Astrocyte (in vitro differentiated cells and primary cell): ENCODE data around the gene CATSPERB. TPM values are rescaled to one million over a fixed set of nuclear protein-coding genes. Genes with fewer than 3 reads are reported as not detected.

ENCODE experiments used
- DNase-seq: peaks from one replicate; pipeline ENCODE4 v3.0.0-alpha.2; 2010; ENCODE audit warnings: low read depth
- FAIRE-seq: peaks from 2 replicates; lab custom pipeline; 2011; peaks lifted over from hg19 to GRCh38; lab: Jason Lieb, UNC
- H2AFZ ChIP-seq: 2 replicates; pipeline ENCODE4 v1.6.0; 2012; ENCODE audit warnings: low read depth, low read length, inconsistent platforms
- H3K27ac ChIP-seq: 2 replicates; pipeline ENCODE4 v1.5.1; 2011; ENCODE audit warnings: low read depth, low read length, inconsistent platforms
- H3K27me3 ChIP-seq: 2 replicates; pipeline ENCODE4 v1.6.0; 2011; ENCODE audit warnings: low read length, inconsistent platforms; ENCODE audit not compliant: insufficient read depth
- H3K36me3 ChIP-seq: 2 replicates; pipeline ENCODE4 v1.5.1; 2011; ENCODE audit warnings: low read length, inconsistent platforms; ENCODE audit not compliant: insufficient read depth
- H3K4me1 ChIP-seq: 2 replicates; pipeline ENCODE4 v1.5.1; 2011; ENCODE audit warnings: low read length, inconsistent platforms; ENCODE audit not compliant: insufficient read depth
- H3K4me2 ChIP-seq: 2 replicates; pipeline ENCODE4 v1.6.0; 2012; ENCODE audit warnings: low read length, inconsistent platforms
- H3K4me3 ChIP-seq: 2 replicates; pipeline ENCODE4 v1.5.1; 2011; ENCODE audit warnings: low read depth, mild to moderate bottlenecking, low read length, inconsistent platforms; ENCODE audit not compliant: insufficient read depth
- H3K79me2 ChIP-seq: 2 replicates; pipeline ENCODE4 v1.6.0; 2012; ENCODE audit warnings: mild to moderate bottlenecking, low read length, inconsistent platforms; ENCODE audit not compliant: insufficient read depth
- H3K9ac ChIP-seq: 2 replicates; pipeline ENCODE4 v1.6.0; 2012; ENCODE audit warnings: mild to moderate bottlenecking, low read length, inconsistent platforms
- H3K9me3 ChIP-seq: 2 replicates; pipeline ENCODE4 v1.5.1; 2012; ENCODE audit warnings: low read depth, mild to moderate bottlenecking, low read length, inconsistent platforms; ENCODE audit not compliant: insufficient read depth
- H4K20me1 ChIP-seq: 2 replicates; pipeline ENCODE4 v1.6.0; 2012; ENCODE audit warnings: low read length, inconsistent platforms; ENCODE audit not compliant: insufficient read depth
- H3K27ac Mint-ChIP-seq: one replicate; pipeline ENCODE4 v1.8.0; 2021; ENCODE audit warnings: mild to moderate bottlenecking, mixed read lengths; ENCODE audit not compliant: unreplicated experiment
- H3K27me3 Mint-ChIP-seq: one replicate; pipeline ENCODE4 v1.8.0; 2021; ENCODE audit warnings: low read depth, mixed read lengths; ENCODE audit not compliant: unreplicated experiment
- H3K36me3 Mint-ChIP-seq: one replicate; pipeline ENCODE4 v1.8.0; 2021; ENCODE audit warnings: low read depth, mixed read lengths; ENCODE audit not compliant: unreplicated experiment
- H3K4me1 Mint-ChIP-seq: one replicate; pipeline ENCODE4 v1.8.0; 2021; ENCODE audit warnings: low read depth, mixed read lengths; ENCODE audit not compliant: unreplicated experiment
- H3K4me3 Mint-ChIP-seq: one replicate; pipeline ENCODE4 v1.8.0; 2021; ENCODE audit warnings: mild to moderate bottlenecking, moderate library complexity, mixed read lengths; ENCODE audit not compliant: unreplicated experiment
- H3K9me3 Mint-ChIP-seq: one replicate; pipeline ENCODE4 v1.8.0; 2021; ENCODE audit warnings: mild to moderate bottlenecking, mixed read lengths; ENCODE audit not compliant: unreplicated experiment
- EZH2 ChIP-seq: IDR thresholded peaks from 2 replicates; pipeline ENCODE4 v1.6.1; 2012; ENCODE audit warnings: mild to moderate bottlenecking, low read length, inconsistent platforms; ENCODE audit not compliant: insufficient read depth
- total RNA-seq: library from RNA; stranded (reverse); gene quantifications from 2 replicates; pipeline ENCODE4 v1.2.1, GENCODE V29; 2021
- TF ChIP-seq, protein P1 (sequence below): IDR thresholded peaks from 2 replicates; pipeline ENCODE4 v1.5.1; 2011; ENCODE audit warnings: low read depth, mild to moderate bottlenecking, inconsistent platforms, low read length, moderate library complexity; ENCODE audit not compliant: insufficient read depth

Gene CATSPERB
- total RNA-seq, 1 donor from 2014 or later, result 0.11 TPM

DNA sequence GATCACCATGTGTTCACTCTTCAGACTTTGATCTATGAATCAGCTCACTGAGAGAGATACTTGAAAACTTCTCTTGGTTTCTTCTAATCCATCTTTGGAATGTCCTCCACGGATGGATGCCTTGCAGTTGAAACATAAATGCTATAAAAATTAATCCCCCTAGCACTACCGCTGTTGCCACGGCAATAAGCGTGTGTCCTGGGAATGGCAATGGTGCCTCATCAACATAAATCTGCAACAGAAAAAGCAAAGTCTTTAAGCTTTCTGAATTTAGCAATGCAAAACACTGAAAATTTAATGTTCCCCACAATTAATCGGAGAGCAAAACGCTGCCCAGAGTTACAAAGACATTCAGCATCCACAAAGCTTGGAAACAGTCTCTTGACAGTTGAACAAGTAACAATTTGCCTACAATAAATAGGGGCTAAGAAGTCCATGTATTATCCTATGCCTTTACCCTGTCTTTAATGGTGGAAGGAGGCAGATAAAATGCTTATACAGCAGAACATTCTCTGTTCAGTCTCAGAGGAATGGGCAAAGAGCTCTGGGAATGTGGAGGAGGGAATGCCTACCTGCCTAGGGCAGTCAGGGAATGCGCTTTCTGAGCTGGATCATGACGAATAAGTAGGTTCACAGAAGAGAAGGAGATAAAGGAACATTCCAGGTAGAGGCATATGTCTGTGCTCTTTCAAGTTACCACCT is 150.9 kb downstream of the CATSPERB start:
- Histone ChIP-seq H3K27me3 (no peaks in the 10 kb centered on the region), H3K4me1 (no peaks in the 10 kb centered on the region), H3K9me3 (no peaks in the 10 kb centered on the region), H3K79me2 (no peaks in the 10 kb centered on the region), H4K20me1 (no peaks in the 10 kb centered on the region), H3K9ac (no peak overlapping the region), H3K36me3 (no peaks in the 10 kb centered on the region), H3K4me3 (no peak overlapping the region), H3K27ac (no peak overlapping the region), H3K4me2 (no peak overlapping the region), H2AFZ (no peak overlapping the region)
- TF ChIP-seq, protein P1, sequence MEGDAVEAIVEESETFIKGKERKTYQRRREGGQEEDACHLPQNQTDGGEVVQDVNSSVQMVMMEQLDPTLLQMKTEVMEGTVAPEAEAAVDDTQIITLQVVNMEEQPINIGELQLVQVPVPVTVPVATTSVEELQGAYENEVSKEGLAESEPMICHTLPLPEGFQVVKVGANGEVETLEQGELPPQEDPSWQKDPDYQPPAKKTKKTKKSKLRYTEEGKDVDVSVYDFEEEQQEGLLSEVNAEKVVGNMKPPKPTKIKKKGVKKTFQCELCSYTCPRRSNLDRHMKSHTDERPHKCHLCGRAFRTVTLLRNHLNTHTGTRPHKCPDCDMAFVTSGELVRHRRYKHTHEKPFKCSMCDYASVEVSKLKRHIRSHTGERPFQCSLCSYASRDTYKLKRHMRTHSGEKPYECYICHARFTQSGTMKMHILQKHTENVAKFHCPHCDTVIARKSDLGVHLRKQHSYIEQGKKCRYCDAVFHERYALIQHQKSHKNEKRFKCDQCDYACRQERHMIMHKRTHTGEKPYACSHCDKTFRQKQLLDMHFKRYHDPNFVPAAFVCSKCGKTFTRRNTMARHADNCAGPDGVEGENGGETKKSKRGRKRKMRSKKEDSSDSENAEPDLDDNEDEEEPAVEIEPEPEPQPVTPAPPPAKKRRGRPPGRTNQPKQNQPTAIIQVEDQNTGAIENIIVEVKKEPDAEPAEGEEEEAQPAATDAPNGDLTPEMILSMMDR, result no peak
- no peak for TF ChIP-seq EZH2
- DNase-seq, result no peak
- H3K4me1 Mint-ChIP-seq, result no peaks in the 10 kb centered on the region
- H3K9me3 Mint-ChIP-seq, result peaks cover 11% of the 10 kb centered on the region
- no peak for FAIRE-seq
- peaks cover 3% of the 10 kb centered on the region for H3K36me3 Mint-ChIP-seq
- no peak overlapping the region for H3K4me3 Mint-ChIP-seq
- H3K27me3 Mint-ChIP-seq, result peaks cover 25% of the 10 kb centered on the region
- no peak overlapping the region for H3K27ac Mint-ChIP-seq

GRCh38 chr14:91577632-91578233 is 154.2 kb downstream of the CATSPERB start:
- H3K27ac ChIP-seq, result no peak overlapping the region
- Mint-ChIP-seq H3K27me3 (peaks cover 52% of the 10 kb centered on the region), H3K27ac (no peak overlapping the region), H3K4me1 (no peaks in the 10 kb centered on the region), H3K4me3 (no peak overlapping the region), H3K36me3 (peaks cover 3% of the 10 kb centered on the region), H3K9me3 (peaks cover 6% of the 10 kb centered on the region)
- no peaks in the 10 kb centered on the region for H3K36me3 ChIP-seq
- H3K4me3 ChIP-seq, result no peak overlapping the region
- H3K4me1 ChIP-seq, result peaks cover 6% of the 10 kb centered on the region
- FAIRE-seq (no peak), DNase-seq (no peak)
- H3K9ac ChIP-seq, result no peak overlapping the region
- no peaks in the 10 kb centered on the region for H4K20me1 ChIP-seq
- H3K27me3 ChIP-seq, result no peaks in the 10 kb centered on the region
- no peaks in the 10 kb centered on the region for H3K9me3 ChIP-seq
- H3K79me2 ChIP-seq, result no peaks in the 10 kb centered on the region
- no peak overlapping the region for H3K4me2 ChIP-seq
- no peak overlapping the region for H2AFZ ChIP-seq
- TF ChIP-seq, protein P1, result no peak
- TF ChIP-seq EZH2, result no peak
